Central memory CD8-positive, alpha-beta T cell (primary cell): ENCODE measurements around the gene UBE2H.

ENCODE experiments used
- ATAC-seq: fragments of 150-1000 bp; cut with Tn5 transposase; replicated peaks from 2 replicates; pipeline ENCODE4 v1.10.0; 2022; ENCODE audit warnings: mild to moderate bottlenecking, moderate FRiP score, moderate number of reproducible peaks; ENCODE audit not compliant: poor library complexity, severe bottlenecking; ENCODE audit errors: extremely low read depth
- DNase-seq, 2 donors: peaks; one replicate each; pipeline ENCODE4 v3.0.0; 2021; ENCODE audit warnings: low spot score in 2 of 2
- H3K27ac Mint-ChIP-seq: one replicate; pipeline ENCODE4 v1.8.0; 2022; ENCODE audit warnings: low read depth, mild to moderate bottlenecking, moderate library complexity, mixed read lengths
- H3K27me3 Mint-ChIP-seq: one replicate; pipeline ENCODE4 v1.8.0; 2022; ENCODE audit warnings: mixed read lengths
- H3K36me3 Mint-ChIP-seq: one replicate; pipeline ENCODE4 v1.8.0; 2022; ENCODE audit warnings: mild to moderate bottlenecking, moderate library complexity, mixed read lengths; ENCODE audit not compliant: insufficient read depth
- H3K4me1 Mint-ChIP-seq: one replicate; pipeline ENCODE4 v1.8.0; 2022; ENCODE audit warnings: mixed read lengths
- H3K4me3 Mint-ChIP-seq: one replicate; pipeline ENCODE4 v1.8.0; 2022; ENCODE audit warnings: mild to moderate bottlenecking, moderate library complexity, mixed read lengths
- H3K9me3 Mint-ChIP-seq: one replicate; pipeline ENCODE4 v1.8.0; 2022; ENCODE audit warnings: mixed read lengths

The UBE2H gene

GRCh38 chr7:129785685-129786514 is 166.9 kb downstream of the UBE2H start:
- ATAC-seq (no peak), DNase-seq (no peak)
- Mint-ChIP-seq H3K27ac (no peak overlapping the region), H3K4me1 (peaks cover 36% of the 10 kb centered on the region), H3K4me3 (peak overlapping the region; percentile 45), H3K9me3 (no peaks in the 10 kb centered on the region), H3K27me3 (peaks cover 86% of the 10 kb centered on the region), H3K36me3 (peaks cover 8% of the 10 kb centered on the region)

- no peak for ATAC-seq
- H3K27me3 Mint-ChIP-seq, result peaks cover 82% of the 10 kb centered on the region
- H3K36me3 Mint-ChIP-seq, result peaks cover 8% of the 10 kb centered on the region
- no peaks in the 10 kb centered on the region for H3K9me3 Mint-ChIP-seq
- peaks cover 37% of the 10 kb centered on the region for H3K4me1 Mint-ChIP-seq
- no peak overlapping the region for H3K27ac Mint-ChIP-seq
- peak overlapping the region; percentile 45 for H3K4me3 Mint-ChIP-seq
- no peak for DNase-seq
These were observed 167.7 kb downstream of the UBE2H start for GRCh38 chr7:129784783-129785684.

DNA sequence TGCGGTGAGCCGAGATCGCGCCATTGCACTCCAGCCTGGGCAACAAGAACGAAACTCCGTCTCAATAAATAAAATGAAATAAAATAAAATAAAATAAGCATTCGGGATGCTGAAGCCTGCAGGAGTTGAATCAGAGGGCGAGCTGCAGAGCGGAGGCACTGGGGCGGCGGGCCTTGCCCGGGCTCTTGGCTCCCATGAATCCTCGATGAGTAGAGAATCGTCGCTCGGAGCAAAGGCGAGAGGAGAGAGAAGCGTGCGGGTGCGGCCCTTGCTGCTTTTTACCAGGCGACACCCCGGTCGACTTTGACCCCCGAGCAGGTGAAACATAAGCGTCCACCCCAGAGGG is 168.3 kb downstream of the UBE2H start:
- Mint-ChIP-seq H3K27ac (no peak overlapping the region), H3K27me3 (peaks cover 75% of the 10 kb centered on the region), H3K4me3 (peak overlapping the region; percentile 25), H3K9me3 (no peaks in the 10 kb centered on the region), H3K4me1 (peaks cover 37% of the 10 kb centered on the region), H3K36me3 (peaks cover 8% of the 10 kb centered on the region)
- ATAC-seq (no peak), DNase-seq (no peak)

DNA sequence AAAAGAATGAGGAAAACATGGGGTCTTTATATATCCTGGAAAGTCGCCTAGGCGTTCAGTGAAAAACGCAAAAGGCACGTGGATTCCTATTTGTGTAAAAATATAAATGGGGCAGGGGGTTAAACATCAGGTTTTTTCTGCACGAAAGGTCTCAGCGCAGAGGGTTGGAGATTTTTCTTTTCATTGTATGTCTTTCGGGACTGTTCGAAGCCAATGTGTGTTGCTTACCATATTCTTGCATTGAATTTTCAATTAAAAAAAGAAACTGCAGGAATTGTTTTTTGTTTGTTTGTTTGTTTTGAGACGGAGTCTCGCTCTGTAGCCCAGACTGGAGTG is 169.2 kb downstream of the UBE2H start:
- Mint-ChIP-seq H3K4me3 (peak overlapping the region; percentile 85), H3K27me3 (peaks cover 69% of the 10 kb centered on the region), H3K4me1 (peaks cover 37% of the 10 kb centered on the region), H3K9me3 (no peaks in the 10 kb centered on the region), H3K36me3 (peaks cover 9% of the 10 kb centered on the region), H3K27ac (no peak overlapping the region)
- no peak for ATAC-seq
- no peak for DNase-seq

- no peak overlapping the region for H3K27ac Mint-ChIP-seq
- H3K9me3 Mint-ChIP-seq, result no peaks in the 10 kb centered on the region
- peaks cover 37% of the 10 kb centered on the region for H3K4me1 Mint-ChIP-seq
- DNase-seq (no peak), ATAC-seq (no peak)
- peaks cover 9% of the 10 kb centered on the region for H3K36me3 Mint-ChIP-seq
- H3K27me3 Mint-ChIP-seq, result peaks cover 73% of the 10 kb centered on the region
- H3K4me3 Mint-ChIP-seq, result peak overlapping the region; percentile 85
These were observed 169.8 kb downstream of the UBE2H start for GRCh38 chr7:129782818-129783583.

DNA sequence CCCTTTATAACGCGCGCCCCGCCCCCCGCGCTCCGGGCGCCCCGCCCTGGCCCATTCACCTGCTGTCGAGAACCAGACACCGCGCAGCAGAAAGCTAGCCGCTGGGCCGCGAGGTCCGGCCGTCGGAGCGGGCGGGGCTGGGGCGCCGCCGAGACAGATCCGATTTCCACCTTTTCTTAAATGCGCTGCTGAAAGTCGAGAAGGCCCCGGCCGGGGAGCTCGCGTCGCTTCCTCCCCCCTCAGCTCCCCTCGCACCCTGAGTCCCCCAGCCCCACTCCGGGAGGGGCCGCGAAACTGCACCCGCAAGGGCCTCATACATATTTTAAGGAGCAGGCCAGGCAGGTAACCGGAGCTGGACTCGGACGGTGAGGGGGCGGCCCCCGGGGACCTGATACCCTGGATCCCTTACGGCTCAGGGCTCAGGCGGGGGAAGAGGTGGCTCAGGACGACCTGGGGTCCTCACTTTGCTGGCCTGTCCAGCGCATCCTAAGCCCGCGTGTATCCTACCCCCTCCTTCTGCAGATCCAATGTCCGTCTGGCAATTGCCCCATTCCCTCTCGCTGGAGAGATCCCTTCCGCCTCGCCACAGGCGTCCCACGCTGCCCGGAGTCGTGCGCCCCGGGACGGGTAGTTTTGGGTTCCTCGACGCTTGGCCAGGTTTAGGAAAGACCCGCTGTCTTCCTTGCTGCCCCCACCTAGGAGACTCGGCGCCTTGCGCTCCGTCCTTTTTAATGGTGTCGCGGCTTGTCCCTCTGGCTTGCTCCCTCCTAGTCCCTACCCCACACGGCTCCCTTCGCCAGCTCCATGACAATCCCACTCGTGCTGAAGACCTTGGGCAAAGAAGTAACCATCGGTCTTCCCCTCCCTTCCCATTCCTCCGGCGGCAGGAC is 170.6 kb downstream of the UBE2H start:
- ATAC-seq (no peak), DNase-seq (no peak)
- H3K9me3 Mint-ChIP-seq, result no peaks in the 10 kb centered on the region
- H3K36me3 Mint-ChIP-seq, result peaks cover 8% of the 10 kb centered on the region
- H3K27ac Mint-ChIP-seq, result no peak overlapping the region
- H3K4me1 Mint-ChIP-seq, result peaks cover 37% of the 10 kb centered on the region
- peak overlapping the region; percentile 85 for H3K4me3 Mint-ChIP-seq
- peaks cover 76% of the 10 kb centered on the region for H3K27me3 Mint-ChIP-seq

- H3K36me3 Mint-ChIP-seq, result peaks cover 9% of the 10 kb centered on the region
- peaks cover 68% of the 10 kb centered on the region for H3K27me3 Mint-ChIP-seq
- ATAC-seq, result no peak
- H3K4me3 Mint-ChIP-seq, result peak overlapping the region; percentile 85
- no peak overlapping the region for H3K27ac Mint-ChIP-seq
- peaks cover 34% of the 10 kb centered on the region for H3K4me1 Mint-ChIP-seq
- DNase-seq, result no peak
- no peaks in the 10 kb centered on the region for H3K9me3 Mint-ChIP-seq
These were observed 171.5 kb downstream of the UBE2H start for GRCh38 chr7:129780974-129781927.
